Progenitor cell of endocrine pancreas (in vitro differentiated cells): Measurements from ENCODE around the gene PRADC1. TPM values are rescaled to one million over a fixed set of nuclear protein-coding genes. Genes with fewer than 3 reads are reported as not detected.

ENCODE experiments used
- DNase-seq: peaks from one replicate; pipeline ENCODE4 v3.0.0; 2021; ENCODE audit warnings: low spot score; ENCODE audit not compliant: unreplicated experiment
- H3K27ac Mint-ChIP-seq: 2 replicates; pipeline ENCODE4 v1.8.0; 2021; ENCODE audit warnings: mild to moderate bottlenecking, moderate library complexity, mixed read lengths
- H3K27me3 Mint-ChIP-seq: 2 replicates; pipeline ENCODE4 v1.8.0; 2021; ENCODE audit warnings: mixed read lengths
- H3K36me3 Mint-ChIP-seq: 2 replicates; pipeline ENCODE4 v1.8.0; 2022; ENCODE audit warnings: mixed read lengths; ENCODE audit not compliant: insufficient read depth
- H3K4me1 Mint-ChIP-seq: 2 replicates; pipeline ENCODE4 v1.8.0; 2021; ENCODE audit warnings: low read depth, mixed read lengths
- H3K4me3 Mint-ChIP-seq: 2 replicates; pipeline ENCODE4 v1.8.0; 2021; ENCODE audit warnings: low read depth, mild to moderate bottlenecking, moderate library complexity, mixed read lengths
- H3K9me3 Mint-ChIP-seq: 2 replicates; pipeline ENCODE4 v1.8.0; 2021; ENCODE audit warnings: low read depth, mixed read lengths
- CTCF ChIP-seq: fragments of 200-600 bp; sonication (generic); IDR thresholded peaks from one replicate; pipeline ENCODE4 v1.5.0; 2021; ENCODE audit warnings: antibody characterized with exemption, mild to moderate bottlenecking; ENCODE audit not compliant: unreplicated experiment
- total RNA-seq: library from RNA; stranded (reverse); gene quantifications from 2 replicates; pipeline ENCODE4 v1.2.1, GENCODE V29; 2021

The PRADC1 gene
- total RNA-seq, 1 donor from 2014 or later, result 9.8 TPM

- peaks cover 2% of the 10 kb centered on the region for H3K36me3 Mint-ChIP-seq
- H3K27ac Mint-ChIP-seq, result peak overlapping the region; percentile 49
- H3K4me1 Mint-ChIP-seq, result no peaks in the 10 kb centered on the region
- no peaks in the 10 kb centered on the region for H3K9me3 Mint-ChIP-seq
- H3K27me3 Mint-ChIP-seq, result no peaks in the 10 kb centered on the region
- no peak for TF ChIP-seq CTCF
- H3K4me3 Mint-ChIP-seq, result no peak overlapping the region
- no peak for DNase-seq
Measured at GRCh38 chr2:73223821-73224220, 9.2 kb downstream of the PRADC1 start.

GRCh38 chr2:73218298-73218697 lies 14.7 kb downstream of the PRADC1 start:
- DNase-seq, result no peak
- Mint-ChIP-seq H3K36me3 (peaks cover 2% of the 10 kb centered on the region), H3K27me3 (no peaks in the 10 kb centered on the region), H3K9me3 (no peaks in the 10 kb centered on the region), H3K4me1 (peaks cover 20% of the 10 kb centered on the region), H3K27ac (no peak overlapping the region), H3K4me3 (no peak overlapping the region)
- no peak for TF ChIP-seq CTCF

- TF ChIP-seq CTCF, result no peak
- Mint-ChIP-seq H3K4me1 (peaks cover 22% of the 10 kb centered on the region), H3K9me3 (no peaks in the 10 kb centered on the region), H3K27ac (no peak overlapping the region), H3K4me3 (no peak overlapping the region), H3K36me3 (peaks cover 2% of the 10 kb centered on the region), H3K27me3 (no peaks in the 10 kb centered on the region)
- no peak for DNase-seq
Measured at GRCh38 chr2:73217826-73218225, 15.2 kb downstream of the PRADC1 start.

- H3K27ac Mint-ChIP-seq, result no peak overlapping the region
- TF ChIP-seq CTCF, result no peak
- no peak overlapping the region for H3K4me3 Mint-ChIP-seq
- peaks cover 2% of the 10 kb centered on the region for H3K36me3 Mint-ChIP-seq
- H3K9me3 Mint-ChIP-seq, result no peaks in the 10 kb centered on the region
- H3K27me3 Mint-ChIP-seq, result no peaks in the 10 kb centered on the region
- no peak for DNase-seq
- peaks cover 22% of the 10 kb centered on the region for H3K4me1 Mint-ChIP-seq
Measured at GRCh38 chr2:73217160-73217559, 15.9 kb downstream of the PRADC1 start.

GRCh38 chr2:73215254-73215653 lies 17.8 kb downstream of the PRADC1 start:
- Mint-ChIP-seq H3K4me3 (peak overlapping the region; percentile 89), H3K27me3 (peaks cover 2% of the 10 kb centered on the region), H3K9me3 (no peaks in the 10 kb centered on the region), H3K36me3 (no peaks in the 10 kb centered on the region), H3K4me1 (peaks cover 22% of the 10 kb centered on the region), H3K27ac (peak overlapping the region; percentile 25)
- no peak for DNase-seq
- no peak for TF ChIP-seq CTCF
